ENCODE data around the gene TAB2. TPM values are rescaled to one million over a fixed set of nuclear protein-coding genes. Genes with fewer than 3 reads are reported as not detected.

TAB2 gene
- total and polyA plus RNA-seq, 2 of the 8 experiments (the other 6 are each of a cell fraction or from before 2014, with no cell fraction given) = 40.4 to 63.0 TPM

- no peaks in the 10 kb centered on the region for H3K23me2 ChIP-seq (ENCODE audit: low read depth, low read length)
- no peaks in the 10 kb centered on the region; a peak in 1 of 7 replicates for H3K27me3 ChIP-seq (replicated peaks in 1 of 4; ENCODE audit: control insufficient read depth in 3 of 4, extremely low read depth in 1 of 4, insufficient read depth in 3 of 4, low read length in 3 of 4)
- H2BK120ac ChIP-seq (replicated peaks; ENCODE audit: low read depth, low read length) = no peak overlapping the region
- no peak overlapping the region for H4K91ac ChIP-seq (replicated peaks; ENCODE audit: insufficient read length, low read length)
- no peak overlapping the region for H3K27ac ChIP-seq (ENCODE audit: low read depth, low read length)
- H3K4me3 ChIP-seq (ENCODE audit: extremely low read depth in 1 of 4, insufficient read depth in 2 of 4, low read depth in 3 of 4, low read length in 4 of 4) = no peak overlapping the region
- no peaks in the 10 kb centered on the region for H3K36me3 ChIP-seq (ENCODE audit: control insufficient read depth in 2 of 4, insufficient read depth in 4 of 4, low read length in 3 of 4)
- H3K4me2 ChIP-seq (ENCODE audit: insufficient read depth in 1 of 2, low read depth in 2 of 2, low read length in 2 of 2) = no peak overlapping the region
- DNase-seq (ENCODE audit: low read depth in 1 of 2, low spot score in 2 of 2) (no peak), FAIRE-seq (no peak)
- WGBS, 2 experiments (ENCODE audit: extremely low coverage in 1 of 2, insufficient coverage in 1 of 2, insufficient read length in 1 of 2, insufficient replicate concordance in 2 of 2, low coverage in 1 of 2, low lambda C conversion rate in 2 of 2, missing lambda C conversion rate in 1 of 2) = 69% methylated on average over 1 of the region's 1 CpG; no CpG with 5 or more reads in 1 of the 2 experiments
- no peaks in the 10 kb centered on the region for H4K20me1 ChIP-seq (replicated peaks in 1 of 2; ENCODE audit: control insufficient read depth in 1 of 2, insufficient read depth in 2 of 2, low read length in 2 of 2)
- no peak overlapping the region for H2BK20ac ChIP-seq (ENCODE audit: low read length)
- no peak overlapping the region for H3K4ac ChIP-seq (replicated peaks; ENCODE audit: insufficient read length, low read depth, low read length)
- H3K9me3 ChIP-seq (ENCODE audit: insufficient read depth in 2 of 2, low read depth in 1 of 2, low read length in 1 of 2) = no peaks in the 10 kb centered on the region
- no peak overlapping the region for H2BK15ac ChIP-seq (ENCODE audit: low read length)
- no peak overlapping the region for H2AFZ ChIP-seq (ENCODE audit: low read length)
- H2BK12ac ChIP-seq (ENCODE audit: low read depth, low read length) = no peak overlapping the region
- CTCF ChIA-PET (ENCODE audit: partially characterized antibody) = interaction anchor here (0.7 to 2.2 kb wide), 3 partner anchors 10 to 58 kb away, joined by 3 to 6 read pairs (median 3); no protein-coding TSS in a partner anchor
- no peaks in the 10 kb centered on the region for H3K79me1 ChIP-seq (ENCODE audit: low read depth, low read length)
- H3K23ac ChIP-seq (ENCODE audit: insufficient read length) = no peak overlapping the region
- no peak overlapping the region for H3K18ac ChIP-seq (ENCODE audit: extremely low read depth, low read length)
- no peak overlapping the region for H3K14ac ChIP-seq (ENCODE audit: insufficient read length)
- no peaks in the 10 kb centered on the region for H3K4me1 ChIP-seq (replicated peaks in 1 of 4; ENCODE audit: control insufficient read depth in 3 of 4, insufficient read depth in 4 of 4, low read length in 3 of 4)
- H2BK5ac ChIP-seq (ENCODE audit: low read depth, low read length) = no peak overlapping the region
- H4K8ac ChIP-seq (ENCODE audit: extremely low read depth, insufficient read depth, low read length) = no peak overlapping the region
- H3K56ac ChIP-seq (replicated peaks; ENCODE audit: insufficient read length, low read depth, low read length) = no peak overlapping the region
- no peak overlapping the region for H3K9ac ChIP-seq (replicated peaks in 1 of 4; ENCODE audit: extremely low read depth in 1 of 4, low read depth in 3 of 4, low read length in 3 of 4)
- no peak overlapping the region for H2AK5ac ChIP-seq (ENCODE audit: low read depth, low read length)
- POLR2A ChIA-PET (ENCODE audit: partially characterized antibody) = no interaction called here
- no peak overlapping the region for H4K5ac ChIP-seq (ENCODE audit: insufficient read length, low read depth, low read length)
- no peaks in the 10 kb centered on the region for H3K79me2 ChIP-seq (ENCODE audit: control insufficient read depth in 1 of 2, insufficient read depth in 2 of 2, low read length in 2 of 2)
- no peak for TF ChIP-seq JUND (IDR thresholded peaks at IDR 0.05; ENCODE audit: low read length)
- TF ChIP-seq TAF7 (optimal IDR thresholded peaks at IDR 0.05; ENCODE audit: borderline replicate concordance, low read depth, low read length) = no peak
- TF ChIP-seq TBP (IDR thresholded peaks at IDR 0.05; ENCODE audit: low read depth, low read length) = no peak
- TF ChIP-seq FOSL1 (IDR thresholded peaks at IDR 0.05; ENCODE audit: insufficient read depth, low read depth, low read length) = no peak
- no peak for TF ChIP-seq CHD2 (IDR thresholded peaks at IDR 0.05; ENCODE audit: low read length)
- no peak for TF ChIP-seq RAD21 (IDR thresholded peaks at IDR 0.05 in 1 of 2, conservative IDR thresholded peaks at IDR 0.05 in 1 of 2; ENCODE audit: low read depth in 2 of 2, low read length in 2 of 2)
- TF ChIP-seq RFX5 (IDR thresholded peaks at IDR 0.05; ENCODE audit: borderline replicate concordance, low read depth, low read length) = no peak
- TF ChIP-seq ZNF274 (IDR thresholded peaks at IDR 0.05; ENCODE audit: borderline replicate concordance, extremely low read depth, low read length) = no peak
- TF ChIP-seq TCF12 (IDR thresholded peaks at IDR 0.05; ENCODE audit: low read depth, low read length) = no peak
- no peak for TF ChIP-seq RBBP5 (IDR thresholded peaks at IDR 0.05; ENCODE audit: borderline replicate concordance, low read depth, low read length)
- no peak for TF ChIP-seq CEBPB (IDR thresholded peaks at IDR 0.05; ENCODE audit: low read depth, low read length)
- TF ChIP-seq BACH1 (IDR thresholded peaks at IDR 0.05; ENCODE audit: low read length) = no peak
- no peak for TF ChIP-seq SP4 (IDR thresholded peaks at IDR 0.05; ENCODE audit: low read length)
- TF ChIP-seq ASH2L (IDR thresholded peaks at IDR 0.05; ENCODE audit: low read length) = no peak
- TF ChIP-seq SIX5 (IDR thresholded peaks at IDR 0.05; ENCODE audit: low read depth, low read length) = no peak
- no peak for TF ChIP-seq CREB1 (IDR thresholded peaks at IDR 0.05)
- no peak for TF ChIP-seq SRF (IDR thresholded peaks at IDR 0.05; ENCODE audit: low read depth, low read length)
Measured at GRCh38 chr6:149458806-149459205, 141.3 kb downstream of the TAB2 start.
